GM19240 (cell line): ENCODE data around the gene RABEP2.
A peak's percentile ranks its signal among the peaks of the same experiment; 100 is the strongest.
"Not testable (repeated sequence)": the region's sequence is repeated elsewhere in the genome, so short reads cannot be mapped to it uniquely, and the experiment has no call there.

Experiments used
- DNase-seq: peaks from one replicate; pipeline ENCODE4 v3.0.0; 2011; ENCODE audit warnings: low spot score; ENCODE audit not compliant: insufficient read length

Gene RABEP2

DNA sequence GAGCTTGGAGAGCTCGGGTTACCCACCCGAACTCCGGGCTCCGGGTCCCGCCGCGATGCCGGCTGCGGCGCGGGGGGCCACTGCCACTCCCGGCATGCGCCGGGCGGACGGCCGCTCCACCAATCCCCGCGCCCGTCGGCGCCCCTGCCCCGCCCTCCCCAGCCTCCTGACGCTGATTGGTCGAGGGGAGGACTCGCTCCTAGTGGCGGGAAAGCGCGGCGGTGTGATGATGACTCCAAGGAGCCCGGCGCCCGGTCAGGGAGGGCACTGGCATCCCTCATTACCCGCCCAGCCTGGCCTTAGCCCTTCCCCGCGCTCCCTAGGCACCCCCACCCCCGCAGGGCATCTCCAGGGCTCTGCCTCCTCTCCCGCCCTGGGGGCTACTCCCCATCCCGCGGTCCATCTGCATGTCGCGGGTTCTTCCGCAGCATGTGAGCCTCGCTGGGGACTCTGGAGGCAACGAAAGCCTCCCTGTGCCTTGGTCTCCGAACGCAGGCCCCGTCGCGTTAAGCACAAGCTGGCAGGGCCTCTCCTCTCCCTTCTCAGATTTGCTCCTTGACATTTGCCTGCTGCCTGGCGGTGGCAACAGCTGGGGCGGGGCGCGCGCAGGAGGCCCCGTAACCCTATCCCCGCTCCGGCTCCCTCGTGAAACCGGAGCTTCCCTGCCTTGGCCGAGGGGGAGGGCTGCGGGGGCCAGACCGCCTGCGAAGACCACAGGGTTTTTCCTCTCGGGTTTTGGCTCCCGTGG is 45.0 kb downstream of the RABEP2 start:
- DNase-seq: peak; percentile 91

DNA sequence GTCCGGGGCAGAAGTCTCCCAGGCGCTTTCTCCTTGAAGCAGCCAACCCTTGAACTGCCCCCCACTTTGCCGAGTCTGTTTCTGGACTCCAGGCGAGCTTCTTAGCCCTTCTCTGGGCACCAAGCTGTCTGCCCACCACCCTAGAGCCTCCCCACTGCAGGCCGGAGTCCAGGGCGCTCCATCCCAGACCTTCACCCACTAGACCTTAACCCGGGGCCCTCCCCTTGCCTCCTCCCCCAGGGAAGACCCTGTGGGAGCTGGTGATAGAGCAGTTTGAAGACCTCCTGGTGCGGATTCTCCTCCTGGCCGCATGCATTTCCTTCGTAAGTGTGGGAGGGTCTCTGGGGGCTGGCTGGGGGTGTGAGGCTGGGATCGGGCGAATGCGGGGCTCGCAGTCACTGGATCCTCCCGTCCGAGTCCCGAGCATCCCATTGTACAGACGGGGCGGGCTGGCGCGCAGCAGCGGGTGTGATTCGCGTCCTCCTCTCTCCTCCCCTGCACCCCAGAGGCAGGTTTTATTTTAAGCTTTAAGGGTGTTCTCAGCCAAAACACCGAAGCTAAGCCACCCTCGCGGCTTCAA is 45.7 kb downstream of the RABEP2 start:
- DNase-seq: peak; percentile 23

- no peak for DNase-seq
These were observed 46.7 kb downstream of the RABEP2 start, which contains the start of gene ATP2A1 for GRCh38 chr16:28878083-28878926. Gene ATP2A1, plus strand, starts transcription at chr16:28878488. Its CDS starts 184 bp downstream, at chr16:28878672.

- DNase-seq: no peak
These were observed 47.4 kb downstream of the RABEP2 start for GRCh38 chr16:28877655-28878000.

DNA sequence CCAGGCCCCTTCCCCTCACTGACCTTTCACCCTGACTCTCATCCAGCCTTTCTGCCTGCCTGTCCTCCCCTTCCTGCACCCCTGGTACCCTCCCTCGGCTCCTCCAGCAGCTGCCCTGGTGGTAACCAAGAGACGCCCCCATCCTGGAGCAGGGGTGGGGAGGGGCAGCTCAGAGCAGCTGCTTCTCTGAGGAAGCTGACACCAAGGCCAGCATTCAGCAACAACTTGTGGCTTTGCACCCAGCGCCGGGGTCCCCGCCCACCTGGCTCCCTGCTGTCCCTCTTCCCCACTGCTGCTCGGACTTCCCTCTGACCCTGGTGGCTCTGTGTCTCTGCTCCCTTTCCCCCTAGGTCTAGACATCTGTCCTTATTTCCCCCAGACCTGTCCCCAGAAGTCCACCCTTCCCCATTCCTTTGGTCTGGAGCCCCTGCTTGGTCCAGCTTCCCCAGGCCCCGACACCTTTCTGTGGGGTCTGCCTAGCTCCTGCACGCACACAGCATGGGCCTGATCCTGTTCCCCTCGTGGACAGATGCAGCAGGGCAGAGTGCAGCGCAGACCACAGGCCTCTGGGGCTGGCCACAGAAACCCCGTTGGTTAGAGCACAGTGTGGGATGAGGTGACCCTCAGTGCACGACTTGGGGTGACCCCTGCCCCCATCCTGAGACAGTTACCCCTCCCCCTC is 47.9 kb downstream of the RABEP2 start:
- DNase-seq: no peak

GRCh38 chr16:28876019-28876659 is 48.9 kb downstream of the RABEP2 start:
- DNase-seq: no peak

- no peak for DNase-seq
These were observed 49.7 kb downstream of the RABEP2 start for GRCh38 chr16:28875134-28876018.

DNA sequence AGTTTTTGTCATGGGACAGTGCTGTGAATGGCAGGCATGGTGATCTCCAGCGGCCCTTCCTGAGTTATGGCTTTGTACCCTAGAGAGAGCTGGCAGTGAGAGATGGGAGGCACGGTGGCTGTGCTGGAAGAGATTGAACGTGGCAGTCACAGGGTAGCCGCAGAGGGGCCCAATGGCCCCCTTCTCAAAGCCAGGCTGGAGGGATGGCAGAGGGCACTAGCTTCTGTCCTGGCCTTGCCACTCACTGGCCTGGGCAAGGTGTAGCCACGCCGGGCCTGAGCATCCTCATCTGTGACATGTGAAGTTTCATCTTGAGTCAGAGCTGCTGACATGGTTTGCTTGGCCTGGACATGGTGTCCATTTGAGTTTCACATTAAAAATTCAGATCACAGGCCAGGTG is 50.6 kb downstream of the RABEP2 start:
- no peak for DNase-seq

- DNase-seq: peak; percentile 41
These were observed 51.4 kb downstream of the RABEP2 start for GRCh38 chr16:28873543-28874201.

DNA sequence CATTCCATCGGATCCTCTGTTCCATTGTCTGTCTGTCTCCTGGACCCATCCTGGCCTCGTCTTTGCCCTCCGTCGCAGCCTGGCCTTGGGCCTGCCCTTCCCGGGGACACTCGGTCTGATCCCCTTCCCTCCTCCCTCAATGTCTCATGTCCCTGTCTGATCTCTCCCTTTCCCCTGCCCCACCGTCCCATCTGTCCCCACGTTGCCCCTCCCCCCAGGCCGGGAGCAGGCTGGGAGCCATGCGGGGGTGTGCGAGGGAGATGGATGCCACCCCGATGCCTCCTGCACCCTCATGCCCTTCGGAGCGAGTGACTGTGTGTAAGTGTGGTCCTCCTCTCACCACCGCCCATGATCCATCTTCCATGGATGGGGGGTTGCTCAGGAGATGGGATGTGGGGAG is 52.1 kb downstream of the RABEP2 start:
- no peak for DNase-seq

DNA sequence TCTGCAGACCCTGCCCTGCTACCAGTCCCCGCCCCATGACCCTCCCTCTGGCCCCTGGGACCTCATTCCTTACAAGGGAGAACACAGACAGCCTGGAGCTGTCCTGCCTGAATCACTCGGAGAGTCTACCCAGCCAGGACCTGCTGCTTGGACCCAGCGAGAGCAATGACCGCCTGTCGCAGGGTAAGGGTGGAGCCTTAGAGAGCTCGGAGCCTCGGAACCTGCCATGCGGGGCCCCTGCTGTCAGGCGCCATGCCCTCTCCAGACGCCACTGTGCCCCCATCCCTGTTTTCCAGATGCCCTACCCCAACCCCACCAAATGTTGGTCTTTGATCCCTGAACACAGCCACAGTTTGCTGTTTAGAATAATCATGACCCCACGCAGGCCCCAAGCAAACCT is 55.8 kb downstream of the RABEP2 start:
- DNase-seq: no peak

DNA sequence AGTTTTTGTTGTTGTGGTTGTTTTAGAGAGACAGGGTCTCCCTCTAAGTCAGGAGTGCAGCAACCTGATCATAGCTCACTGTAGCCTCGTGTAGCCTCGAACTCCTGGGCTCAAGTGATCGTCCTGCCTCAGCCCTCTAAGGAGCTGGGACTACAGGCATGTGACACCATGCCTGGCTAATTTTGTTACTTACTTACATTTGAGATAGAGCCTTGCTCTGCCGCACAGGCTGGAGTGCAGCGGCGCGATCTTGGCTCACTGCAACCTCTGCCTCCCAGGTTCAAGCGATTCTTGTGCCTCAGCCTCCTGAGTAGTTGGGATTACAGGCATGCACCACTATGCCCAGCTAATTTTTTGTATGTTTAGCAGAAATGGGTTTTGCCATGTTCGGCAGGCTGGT is 57.4 kb downstream of the RABEP2 start:
- not testable (repeated sequence) for DNase-seq

GRCh38 chr16:28867241-28867640 is 57.8 kb downstream of the RABEP2 start:
- DNase-seq: no peak

DNA sequence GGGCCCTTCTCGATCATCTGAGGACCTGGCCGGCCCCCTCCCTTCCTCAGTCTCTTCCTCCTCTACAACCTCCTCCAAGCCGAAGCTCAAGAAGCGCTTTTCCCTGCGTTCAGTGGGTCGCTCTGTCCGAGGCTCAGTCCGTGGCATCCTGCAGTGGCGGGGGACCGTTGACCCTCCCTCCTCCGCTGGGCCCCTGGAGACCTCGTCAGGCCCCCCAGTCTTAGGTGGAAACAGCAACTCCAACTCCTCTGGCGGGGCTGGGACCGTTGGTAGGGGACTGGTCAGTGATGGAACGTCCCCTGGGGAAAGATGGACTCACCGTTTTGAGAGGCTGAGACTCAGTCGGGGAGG is 58.6 kb downstream of the RABEP2 start:
- DNase-seq: no peak

DNA sequence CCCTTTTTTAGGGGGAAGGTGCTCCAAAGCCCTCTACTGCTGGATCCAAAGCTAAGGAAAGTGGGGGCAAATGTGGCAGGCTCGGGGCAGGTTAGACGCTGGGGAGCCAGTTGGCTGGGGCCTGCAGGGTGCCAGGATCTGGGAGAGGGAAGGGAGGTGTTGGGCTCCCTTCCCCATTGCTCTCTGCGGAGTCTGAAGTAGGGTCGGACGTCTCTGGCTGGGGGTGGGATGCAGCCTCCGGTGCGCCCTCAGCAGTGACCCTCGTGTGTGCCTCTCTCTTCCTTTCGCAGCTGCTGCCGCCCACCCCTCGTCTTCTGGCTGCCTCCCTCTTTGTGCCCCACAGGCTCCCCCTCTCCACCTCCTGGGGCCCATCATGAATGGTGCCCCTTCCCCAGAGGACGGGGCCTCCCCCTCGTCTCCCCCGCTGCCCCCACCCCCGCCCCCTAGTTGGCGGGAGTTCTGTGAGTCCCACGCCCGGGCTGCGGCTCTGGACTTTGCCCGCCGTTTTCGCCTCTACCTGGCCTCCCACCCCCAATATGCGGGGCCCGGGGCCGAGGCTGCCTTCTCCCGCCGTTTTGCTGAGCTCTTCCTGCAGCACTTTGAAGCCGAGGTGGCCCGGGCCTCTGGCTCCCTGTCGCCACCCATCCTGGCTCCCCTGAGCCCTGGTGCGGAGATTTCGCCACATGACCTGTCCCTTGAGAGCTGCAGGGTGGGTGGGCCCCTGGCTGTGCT is 59.1 kb downstream of the RABEP2 start:
- DNase-seq: no peak

DNA sequence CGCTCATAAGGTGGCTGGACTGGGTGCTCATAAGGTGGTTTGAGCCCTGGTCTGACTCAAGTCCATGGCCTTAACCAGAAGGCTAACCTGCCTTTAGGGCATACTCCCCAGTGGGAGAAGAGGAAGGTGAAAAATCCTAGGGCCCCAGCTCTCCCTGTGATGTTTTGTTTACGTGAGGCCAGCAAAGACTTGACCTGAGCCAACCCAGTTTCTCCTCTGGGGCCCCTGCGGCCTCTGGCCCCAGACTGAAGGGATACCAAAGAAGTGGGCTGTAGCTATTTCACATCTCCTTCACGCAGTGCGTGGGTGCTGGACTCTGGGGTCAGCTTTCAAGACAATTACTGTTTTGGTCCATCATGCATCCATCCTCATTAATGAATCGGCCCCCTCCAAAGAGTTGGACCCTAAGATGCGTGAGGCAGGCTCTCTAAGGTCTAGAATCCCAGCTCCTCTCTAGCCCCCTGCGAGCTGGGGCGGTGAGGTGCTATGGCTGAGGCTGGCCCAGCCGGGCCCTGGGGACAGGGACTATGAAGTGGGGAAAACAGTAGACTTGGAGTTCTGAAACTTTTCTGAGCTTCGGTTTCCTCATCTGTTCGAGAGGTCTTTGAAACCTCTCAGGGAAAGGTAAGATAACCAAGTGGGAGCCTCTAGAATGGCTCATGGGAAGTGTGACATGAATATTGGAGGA is 59.9 kb downstream of the RABEP2 start:
- DNase-seq: no peak

- DNase-seq: no peak
These were observed 60.9 kb downstream of the RABEP2 start for GRCh38 chr16:28863929-28864793.

DNA sequence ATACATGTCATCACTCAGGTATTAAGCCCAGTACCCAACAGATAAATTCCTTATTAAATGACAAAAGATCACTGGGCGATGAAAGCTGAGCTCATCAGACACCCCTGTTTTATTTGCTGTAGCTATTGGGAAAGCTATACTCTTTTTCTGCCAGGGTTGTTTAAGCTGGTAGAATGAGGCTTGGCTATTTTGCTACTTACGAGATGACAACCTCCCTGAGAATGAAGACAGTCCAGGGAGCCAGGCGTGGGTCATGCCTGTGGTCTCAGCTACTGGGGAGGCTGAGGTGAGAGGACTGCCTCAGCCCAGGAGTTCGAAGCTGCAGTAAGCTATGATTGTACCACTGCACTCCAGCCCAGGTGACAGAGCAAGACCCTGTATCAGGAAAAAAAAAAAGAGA is 65.7 kb downstream of the RABEP2 start:
- no peak for DNase-seq
